GM06990 (cell line): ENCODE results near the gene DTNA.

Experiments
- DNase-seq: peaks from one replicate; pipeline ENCODE4 v3.0.0-alpha.2; 2011; ENCODE audit not compliant: insufficient read length; ENCODE audit errors: extremely low read depth
- H3K27me3 ChIP-seq: replicated peaks from 2 replicates; pipeline ENCODE4 v1.6.0; 2011; ENCODE audit warnings: low read length; ENCODE audit not compliant: control insufficient read depth, insufficient read depth
- H3K36me3 ChIP-seq: 2 replicates; pipeline ENCODE4 v1.5.1; 2011; ENCODE audit warnings: low read length; ENCODE audit not compliant: control insufficient read depth, insufficient read depth
- H3K4me3 ChIP-seq: replicated peaks from 2 replicates; pipeline ENCODE4 v1.5.1; 2011; ENCODE audit warnings: low read depth, mild to moderate bottlenecking, control low read depth, low read length
- CTCF ChIP-seq: IDR thresholded peaks from 2 replicates; pipeline ENCODE4 v1.5.1; 2011; ENCODE audit warnings: low read length, control low read depth, mild to moderate bottlenecking, inconsistent platforms; ENCODE audit not compliant: insufficient read depth, poor library complexity, severe bottlenecking

The DTNA gene

DNA sequence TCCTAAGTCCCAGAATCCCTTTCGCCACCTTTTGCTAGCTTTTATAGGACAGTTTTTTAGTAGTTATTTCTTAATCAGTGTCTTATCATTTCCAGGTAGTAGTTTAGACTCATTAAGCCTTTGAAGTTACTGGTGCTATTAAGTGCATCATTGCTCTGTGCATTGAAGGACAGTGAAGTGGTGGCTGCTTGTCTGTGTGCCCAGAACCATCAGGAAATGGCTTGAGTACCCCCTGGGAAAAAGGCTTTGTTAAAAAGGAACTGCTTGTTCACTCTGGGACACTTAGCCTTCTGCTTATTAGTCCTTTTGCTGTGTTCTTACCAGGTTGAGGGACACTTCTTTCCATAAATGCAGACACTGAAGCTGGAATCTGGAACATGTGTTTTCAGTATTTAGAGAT is 30.0 kb downstream of the DTNA start:
- DNase-seq = no peak
- no peak for TF ChIP-seq CTCF
- Histone ChIP-seq H3K27me3 (no peaks in the 10 kb centered on the region; the same call in none of the 2 replicates), H3K36me3 (no peaks in the 10 kb centered on the region), H3K4me3 (no peak overlapping the region)

DNA sequence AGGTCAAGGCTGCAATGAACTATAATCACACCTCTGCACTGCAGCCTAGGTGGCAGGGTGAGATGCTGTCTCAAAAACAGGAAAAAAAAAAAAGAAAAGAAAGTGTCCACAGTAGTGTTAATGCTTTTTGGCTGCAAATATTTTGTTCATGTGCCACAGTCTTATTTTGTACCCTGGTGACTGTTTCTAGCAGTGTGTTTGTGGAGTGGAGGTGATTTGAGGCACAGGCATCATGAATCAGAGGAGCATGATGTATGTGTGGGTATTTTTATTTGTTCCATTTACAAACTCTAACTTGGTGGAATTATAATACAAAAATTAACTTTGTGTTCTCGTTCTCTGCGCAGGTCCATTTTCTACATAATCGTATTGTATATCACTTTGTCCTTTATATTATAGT is 30.6 kb downstream of the DTNA start:
- no peak for DNase-seq
- Histone ChIP-seq H3K36me3 (no peaks in the 10 kb centered on the region), H3K4me3 (no peak overlapping the region), H3K27me3 (no peaks in the 10 kb centered on the region; the same call in none of the 2 replicates)
- no peak for TF ChIP-seq CTCF

GRCh38 chr18:34741401-34741800 is 31.3 kb downstream of the DTNA start:
- TF ChIP-seq CTCF = no peak
- Histone ChIP-seq H3K27me3 (no peaks in the 10 kb centered on the region; the same call in none of the 2 replicates), H3K36me3 (no peaks in the 10 kb centered on the region), H3K4me3 (no peak overlapping the region)
- no peak for DNase-seq

DNA sequence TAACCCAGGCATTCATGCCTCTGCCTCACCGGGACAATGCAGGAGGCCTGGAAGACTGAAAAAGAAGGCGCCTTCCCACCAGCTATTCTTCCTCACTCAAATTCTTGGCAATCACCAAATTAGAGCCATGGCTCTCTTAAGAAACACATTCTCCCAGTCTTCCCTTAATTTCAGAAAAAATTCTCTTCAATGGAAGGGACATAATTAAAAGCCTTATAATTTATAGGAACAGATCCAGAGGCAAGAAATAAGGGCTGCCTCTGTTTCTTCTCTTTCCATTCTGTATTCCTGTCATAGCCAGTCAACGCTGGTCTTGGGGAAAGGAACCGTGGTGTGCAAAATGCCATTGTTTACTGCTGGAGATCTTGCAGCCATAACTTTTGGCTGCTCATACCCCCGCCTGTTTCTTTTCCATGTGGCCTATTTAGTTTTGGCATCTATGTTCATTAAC is 32.8 kb downstream of the DTNA start:
- TF ChIP-seq CTCF = no peak
- DNase-seq = no peak
- Histone ChIP-seq H3K36me3 (no peaks in the 10 kb centered on the region), H3K27me3 (no peaks in the 10 kb centered on the region; the same call in none of the 2 replicates), H3K4me3 (no peak overlapping the region)

DNA sequence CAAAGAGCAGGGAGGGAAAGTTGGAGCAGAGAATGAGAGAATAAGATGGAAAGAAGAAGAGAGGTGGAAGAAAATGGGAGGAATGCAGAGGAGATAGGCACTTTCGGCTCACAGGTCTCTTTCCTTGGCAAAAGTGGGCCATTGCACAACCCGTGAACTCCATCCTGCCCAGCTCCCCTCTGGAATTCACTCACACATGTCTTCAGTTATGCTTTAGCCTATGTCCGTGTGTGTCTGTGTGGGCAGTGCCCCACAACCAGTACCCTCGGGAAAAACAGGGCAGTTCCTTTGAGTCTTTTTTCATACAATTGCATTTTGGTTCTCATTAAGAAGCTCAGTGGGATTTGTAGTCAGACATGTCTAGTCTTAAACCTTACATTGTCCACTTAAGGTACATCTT is 34.5 kb downstream of the DTNA start:
- no peak for TF ChIP-seq CTCF
- no peak for DNase-seq
- no peaks in the 10 kb centered on the region; the same call in none of the 2 replicates for H3K27me3 ChIP-seq
- H3K36me3 ChIP-seq = no peaks in the 10 kb centered on the region
- H3K4me3 ChIP-seq = no peak overlapping the region

GRCh38 chr18:34746614-34747013 is 36.5 kb downstream of the DTNA start:
- no peak for DNase-seq
- no peak for TF ChIP-seq CTCF
- no peak overlapping the region for H3K4me3 ChIP-seq
- H3K27me3 ChIP-seq = no peaks in the 10 kb centered on the region; the same call in 1 of the 2 replicates
- H3K36me3 ChIP-seq = no peaks in the 10 kb centered on the region
